Activated gamma-delta T cell treated with anti-CD3 and anti-CD28 coated beads, Interleukin-2, amount 50 U/mL, for 16 hours (primary cell): ENCODE measurements around the gene SASS6.

Experiments
- DNase-seq: peaks from one replicate; pipeline ENCODE4 v3.0.0-alpha.2; 2020; ENCODE audit warnings: low read depth

The SASS6 gene

DNA sequence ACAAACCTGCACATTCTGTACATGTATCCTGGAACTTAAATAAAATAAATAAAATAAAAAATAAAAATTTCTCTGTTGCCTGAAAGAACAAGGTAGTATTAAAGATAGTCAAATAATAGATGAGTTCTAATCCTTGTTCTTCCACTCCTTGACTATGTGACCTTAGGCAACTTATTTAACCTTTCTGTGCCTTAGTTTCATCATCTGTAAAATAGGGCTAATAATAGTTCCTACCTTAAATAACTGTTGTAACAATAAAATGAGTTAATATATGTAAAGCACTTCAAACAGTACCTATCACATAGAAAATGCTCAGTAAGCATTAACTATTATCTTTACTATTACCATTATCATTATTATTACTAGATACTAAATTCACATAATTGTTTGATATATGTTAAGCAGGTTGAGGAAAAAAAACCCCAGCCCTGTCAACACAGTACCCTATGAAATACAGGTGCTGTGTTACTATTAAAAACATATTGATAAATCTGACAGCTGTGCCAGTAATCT, 23.1 kb downstream of the SASS6 start:
- DNase-seq = no peak

DNA sequence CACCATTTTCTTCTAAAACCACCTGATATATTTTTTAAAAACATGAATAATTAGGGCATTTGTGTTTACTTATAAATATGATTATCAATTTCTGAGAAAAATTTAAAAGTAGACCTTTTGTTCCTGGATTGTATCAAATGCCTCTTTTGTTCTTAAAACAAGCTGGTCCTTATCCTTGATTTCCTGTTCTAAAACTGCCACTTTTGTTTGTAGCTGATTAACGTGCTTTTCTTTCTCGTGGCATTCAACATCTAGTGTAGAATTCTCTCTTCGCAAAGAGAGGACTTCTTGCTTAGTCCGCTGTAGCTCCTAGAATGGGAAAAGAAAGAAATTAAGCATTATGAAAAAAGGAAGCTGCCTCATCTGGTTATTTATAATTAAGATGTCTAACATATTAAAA, 25.0 kb downstream of the SASS6 start:
- DNase-seq = no peak

DNA sequence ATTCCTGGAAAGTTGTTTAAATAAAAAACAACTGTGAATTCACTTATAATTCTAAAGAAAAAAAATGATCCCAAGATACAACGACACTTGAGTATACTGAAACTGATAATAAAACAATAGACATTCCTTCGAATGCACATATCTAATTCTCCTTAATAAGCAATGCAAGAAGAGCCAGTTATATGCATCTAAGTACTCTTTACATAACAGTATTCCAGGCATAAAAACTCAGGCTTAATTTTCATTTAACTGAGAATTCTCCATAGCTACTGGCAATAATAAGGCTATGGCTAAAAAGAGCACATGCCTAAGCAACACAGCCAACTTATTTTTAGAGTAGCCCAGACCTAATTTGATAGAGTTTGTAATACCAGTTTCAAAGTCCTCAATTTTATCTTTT, 31.2 kb downstream of the SASS6 start:
- no peak for DNase-seq

DNA sequence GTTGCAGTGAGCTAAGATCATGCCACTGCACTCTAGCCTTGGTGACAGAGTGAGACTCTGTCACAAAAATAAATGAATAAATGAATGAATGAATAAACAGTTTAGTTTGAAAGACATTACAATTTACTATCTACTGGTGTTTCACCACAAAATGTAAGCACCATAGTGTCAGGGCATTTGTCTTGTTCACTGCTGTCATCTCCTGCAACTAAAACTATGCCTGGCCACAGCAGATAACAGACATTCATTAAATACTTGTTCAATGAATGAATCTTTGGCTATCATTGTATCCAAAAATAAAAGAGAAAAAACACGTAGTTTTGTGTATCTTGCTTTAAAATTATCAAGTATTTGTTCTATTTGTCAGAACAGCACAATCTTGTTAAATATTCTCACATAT, 32.5 kb downstream of the SASS6 start:
- DNase-seq = no peak

DNA sequence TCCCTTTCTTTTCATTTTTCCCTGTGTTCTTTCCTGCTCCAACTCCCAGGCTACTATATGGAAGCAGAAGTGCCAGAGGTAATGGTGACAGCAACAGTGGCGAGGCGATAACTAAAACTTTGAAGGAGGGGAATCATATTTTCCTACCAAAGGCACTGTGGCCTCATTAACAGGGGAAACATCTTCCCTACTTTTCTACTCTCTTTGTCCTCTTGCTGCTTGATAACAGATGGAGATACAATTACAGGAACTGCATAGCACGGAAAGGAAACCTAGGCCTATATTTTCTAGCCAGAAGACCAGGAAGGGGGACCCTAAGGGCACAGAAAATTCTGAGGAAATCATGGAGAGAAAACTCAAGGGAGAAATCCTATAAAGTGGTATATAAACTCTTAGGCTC, 42.3 kb downstream of the SASS6 start:
- DNase-seq = no peak

DNA sequence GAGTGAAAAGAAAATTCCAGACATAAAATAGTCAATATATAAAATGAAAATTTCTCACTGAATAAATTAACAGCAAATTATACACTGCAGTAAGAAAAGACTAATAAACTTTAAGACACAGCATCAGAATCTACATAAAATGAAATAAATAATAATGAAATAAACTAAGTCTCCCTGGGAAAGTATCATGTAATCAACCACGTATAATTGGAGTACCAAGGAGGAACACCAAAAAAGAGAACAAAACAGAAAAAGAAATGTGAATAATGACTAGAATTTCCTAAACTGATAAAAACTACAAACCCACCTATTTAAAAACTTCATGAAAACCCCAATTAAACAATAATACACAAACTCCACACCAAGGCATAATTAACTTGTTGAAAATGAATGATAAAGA, 43.6 kb downstream of the SASS6 start:
- no peak for DNase-seq

DNA sequence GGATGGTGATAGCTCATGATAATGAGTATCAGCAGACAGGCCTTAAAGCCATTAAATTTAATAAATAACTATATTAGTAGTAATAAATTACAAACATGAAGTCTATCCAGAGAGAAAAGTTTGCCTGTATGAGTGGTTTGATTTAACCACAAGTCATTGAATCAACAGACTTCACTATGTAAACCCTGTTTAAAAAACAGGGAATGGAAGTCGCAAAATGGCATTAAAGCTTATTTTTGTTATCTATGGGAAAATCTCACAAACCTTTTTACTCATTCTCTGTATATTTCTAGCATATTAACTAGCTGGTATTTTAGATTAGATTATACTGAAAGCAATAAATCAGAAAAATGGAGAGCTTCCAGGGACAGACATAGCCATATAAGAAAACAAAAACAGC, 45.3 kb downstream of the SASS6 start:
- no peak for DNase-seq

DNA sequence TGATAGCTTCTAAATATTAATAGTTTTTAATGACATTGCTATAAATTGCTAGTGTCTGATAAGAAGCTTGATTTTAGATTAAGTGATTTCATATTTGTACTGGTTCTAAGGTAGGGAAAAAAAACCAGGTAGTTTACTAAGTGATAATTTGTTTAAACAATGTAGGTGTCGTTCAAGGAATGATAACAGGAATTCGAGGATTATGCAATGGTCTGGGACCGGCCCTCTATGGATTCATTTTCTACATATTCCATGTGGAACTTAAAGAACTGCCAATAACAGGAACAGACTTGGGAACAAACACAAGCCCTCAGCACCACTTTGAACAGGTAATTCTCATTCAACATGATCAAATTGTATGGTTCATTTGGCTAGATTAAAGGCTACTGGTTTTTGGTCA, 52.4 kb downstream of the SASS6 start:
- no peak for DNase-seq

DNA sequence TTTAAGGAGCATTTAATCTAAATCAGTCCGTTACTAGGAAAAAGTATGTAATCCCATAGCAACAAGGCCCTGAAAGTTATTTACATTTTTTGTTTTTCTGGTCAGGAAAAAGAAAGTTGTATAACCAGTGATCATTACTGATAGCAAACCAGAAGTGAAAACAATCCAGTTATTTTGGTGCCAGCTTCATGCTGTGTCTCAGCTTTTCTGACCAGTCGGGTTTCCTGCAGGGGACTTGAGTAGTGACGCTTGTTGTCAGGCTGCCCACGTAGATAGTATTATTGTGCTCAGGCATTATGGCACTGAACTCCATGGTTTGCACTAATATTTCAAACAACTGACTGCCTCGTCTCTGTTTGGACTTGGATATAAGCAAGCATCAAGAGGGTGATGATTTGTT, 55.2 kb downstream of the SASS6 start:
- DNase-seq = no peak

DNA sequence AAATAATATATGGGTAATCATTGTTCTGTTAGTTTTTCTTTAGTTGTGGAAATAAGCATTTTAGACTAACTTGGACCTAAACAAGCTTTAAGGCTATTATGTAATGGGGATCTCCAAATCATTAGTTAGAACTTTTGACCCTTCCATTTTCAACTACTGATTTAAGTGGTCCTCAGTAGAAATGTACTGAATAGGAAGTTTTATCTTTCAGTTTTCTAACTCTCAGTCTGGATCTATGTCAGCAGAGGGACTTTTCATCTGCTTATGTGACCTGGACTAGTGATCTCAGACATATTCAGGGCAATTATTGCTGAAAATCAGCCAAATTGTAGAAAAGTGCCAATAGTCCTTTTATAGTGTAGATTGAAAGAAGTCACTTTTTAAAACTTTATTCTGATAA, 56.0 kb downstream of the SASS6 start:
- DNase-seq = no peak

DNA sequence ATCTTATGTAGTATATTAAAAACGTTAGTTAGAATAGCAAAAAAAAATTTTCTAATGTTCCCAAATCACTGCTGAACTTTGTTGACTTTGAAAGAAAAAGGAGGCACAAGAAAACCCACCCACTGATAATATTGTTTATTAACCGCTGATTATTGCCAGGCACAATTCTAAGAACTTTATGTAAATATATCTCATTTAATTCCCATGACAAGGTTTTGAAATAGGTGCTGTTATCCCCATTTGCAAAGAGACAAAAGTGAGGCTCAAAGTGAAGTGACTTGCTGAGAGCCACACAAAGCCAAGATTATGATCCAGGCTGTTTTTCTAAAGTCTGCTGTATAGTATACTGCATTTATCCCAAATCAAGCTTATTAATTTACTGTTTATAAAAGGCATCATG, 56.4 kb downstream of the SASS6 start:
- no peak for DNase-seq

DNA sequence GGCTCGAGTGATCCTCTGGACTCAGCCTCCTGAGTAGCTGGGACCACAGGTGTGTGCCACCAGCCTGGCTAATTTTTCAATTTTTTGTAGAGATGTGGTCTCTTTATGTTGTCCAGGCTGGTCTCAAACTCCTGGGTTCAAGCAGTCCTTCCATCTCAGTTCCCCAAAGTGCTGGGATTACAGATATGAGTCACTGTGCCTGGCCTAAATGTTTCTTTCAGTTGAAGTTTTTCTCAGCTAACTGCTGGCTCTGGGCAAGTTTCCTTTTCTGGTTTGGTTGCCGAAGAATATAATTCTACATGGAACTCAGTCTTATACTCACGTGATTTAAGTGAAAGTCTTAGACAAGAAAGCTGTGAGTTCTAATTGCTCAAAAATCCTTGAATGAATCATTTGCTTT, 57.0 kb downstream of the SASS6 start:
- DNase-seq = no peak

DNA sequence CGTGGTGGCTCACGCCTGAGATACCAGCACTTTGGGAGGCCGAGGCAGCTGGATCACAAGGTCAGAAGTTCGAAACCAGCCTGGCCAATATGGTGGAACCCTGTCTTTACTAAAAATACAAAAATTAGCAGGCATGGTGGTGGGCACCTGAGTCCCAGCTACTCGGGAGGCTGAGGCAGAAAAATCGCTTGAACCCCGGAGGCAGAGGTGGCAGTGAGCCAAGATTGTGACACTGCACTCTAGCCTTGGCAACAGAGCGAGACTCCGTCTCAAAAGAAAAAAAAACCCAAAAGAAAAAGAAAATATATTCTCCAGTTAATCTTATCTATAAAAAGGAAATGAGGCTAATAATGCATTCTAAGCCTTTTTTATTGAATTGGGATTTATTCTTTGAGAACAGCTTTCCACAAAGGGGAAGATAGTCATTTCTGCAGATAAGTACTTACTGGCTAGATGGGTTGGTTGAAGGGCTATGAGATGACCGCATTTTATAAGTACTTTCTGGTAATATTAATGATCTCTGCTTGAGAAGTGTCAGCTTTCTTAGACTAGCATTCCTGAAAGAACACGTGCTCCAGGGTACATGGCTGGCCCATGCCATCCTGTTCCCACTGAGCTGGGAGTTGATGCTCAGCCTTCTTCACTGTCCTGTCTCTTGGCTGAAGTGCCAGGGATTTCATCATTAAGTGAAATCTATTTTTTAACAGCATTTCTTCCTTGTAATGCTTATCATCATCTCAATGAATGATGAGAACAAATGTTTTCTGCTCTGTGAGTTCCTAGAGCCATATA, 57.9 kb downstream of the SASS6 start:
- no peak for DNase-seq

DNA sequence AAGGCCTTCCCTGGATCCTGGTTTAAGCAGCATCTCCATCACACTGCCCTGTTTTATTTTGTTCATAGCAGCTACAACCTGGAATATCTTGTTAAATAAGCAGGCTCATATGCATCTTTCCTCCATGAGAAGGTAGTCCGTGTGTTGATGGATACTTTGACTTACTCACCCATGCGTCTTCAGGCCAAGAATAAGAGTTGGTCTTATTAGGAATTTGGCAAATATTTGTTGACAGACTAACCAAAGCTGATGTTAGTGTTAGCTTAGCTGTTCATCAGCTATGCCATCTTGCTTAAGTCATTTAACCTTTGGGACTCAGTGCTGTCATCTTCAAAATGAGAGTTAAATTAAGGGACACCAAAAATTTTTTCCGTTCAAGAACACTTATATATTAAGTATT, 59.2 kb downstream of the SASS6 start:
- no peak for DNase-seq

DNA sequence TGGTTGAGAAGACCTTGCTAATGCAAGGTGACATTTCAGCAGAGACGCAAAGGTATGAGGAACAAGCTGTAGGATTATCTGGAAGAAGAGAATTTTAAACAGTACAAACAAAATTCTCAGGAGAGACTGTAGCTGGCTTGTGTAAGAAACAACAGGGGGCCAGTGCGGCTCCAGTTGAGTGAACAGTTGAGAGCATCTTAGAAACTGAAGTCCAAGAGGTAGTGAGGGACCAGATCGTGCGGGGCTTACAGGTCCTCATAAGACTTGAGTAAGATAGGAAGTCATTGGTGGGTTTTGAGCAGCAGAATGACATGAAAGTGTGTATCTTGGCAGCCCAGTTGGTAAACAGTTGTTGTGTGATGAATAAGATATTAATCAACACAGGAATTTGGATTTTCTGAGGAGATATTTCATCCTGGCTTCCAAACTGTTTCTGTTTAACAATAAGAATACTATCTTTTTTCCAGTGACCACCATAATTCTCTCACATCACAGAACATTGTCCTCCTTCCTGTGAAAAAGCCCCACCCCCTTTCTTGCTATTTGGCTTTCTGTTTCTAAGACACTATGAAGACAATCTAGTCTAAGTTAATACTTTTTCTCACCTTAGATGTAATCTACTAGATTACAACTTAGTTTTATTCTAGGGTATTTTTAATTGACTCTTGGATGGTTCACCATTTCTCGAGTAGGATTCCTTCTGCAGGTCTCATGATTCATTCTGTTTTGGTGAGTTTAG, 62.4 kb downstream of the SASS6 start:
- DNase-seq = no peak

DNA sequence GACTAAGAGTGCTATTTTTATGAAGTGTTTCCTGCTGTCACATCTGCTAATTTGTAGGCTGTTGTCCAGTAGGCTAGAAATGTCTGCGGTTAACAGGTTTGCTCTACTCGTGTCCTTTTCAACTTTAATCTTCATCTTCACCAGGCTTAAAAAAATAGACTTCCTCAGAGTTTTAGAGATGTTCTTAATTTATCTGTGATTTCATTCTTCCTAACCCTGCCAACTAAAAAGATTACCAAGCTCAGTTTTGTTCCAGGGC, 66.8 kb downstream of the SASS6 start:
- DNase-seq = no peak

DNA sequence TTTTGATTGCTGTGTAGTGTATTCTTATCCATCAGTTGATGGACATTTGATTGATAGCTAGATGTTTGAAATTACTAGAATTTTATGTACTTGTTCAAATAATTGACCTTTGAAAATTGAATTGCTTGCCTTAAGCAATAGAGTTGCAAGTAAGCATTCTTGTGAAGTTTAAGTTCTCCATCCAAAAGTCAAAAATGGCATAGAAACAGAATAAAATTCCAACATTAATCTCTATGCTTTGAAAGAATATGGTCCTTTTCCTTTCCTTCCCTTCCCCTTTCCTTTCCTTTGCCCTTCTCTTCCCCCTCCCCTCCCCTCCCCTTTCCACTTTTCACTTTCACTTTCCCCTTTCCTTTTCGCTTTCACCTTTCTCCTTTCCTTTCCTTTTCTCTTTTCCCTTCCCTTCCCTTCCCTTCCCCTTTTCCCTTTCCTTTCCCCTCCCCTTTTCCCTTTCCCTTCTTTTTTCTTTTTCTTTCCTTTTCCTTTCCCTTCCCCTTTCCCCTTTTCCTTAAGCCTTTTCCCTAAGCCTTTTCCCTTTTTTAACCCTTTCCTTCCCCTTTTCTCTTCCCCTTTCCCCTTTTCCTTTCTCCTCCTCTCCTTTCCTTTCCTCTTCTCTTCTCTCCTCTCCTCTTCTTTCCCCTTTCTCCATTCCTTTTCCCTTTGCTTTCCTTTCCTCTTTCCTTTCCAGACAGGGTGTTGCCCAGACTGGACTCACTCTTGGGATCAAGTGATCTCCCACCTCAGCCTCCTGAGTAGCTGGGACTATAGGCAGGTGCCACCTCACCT, 67.4 kb downstream of the SASS6 start:
- DNase-seq = no peak

DNA sequence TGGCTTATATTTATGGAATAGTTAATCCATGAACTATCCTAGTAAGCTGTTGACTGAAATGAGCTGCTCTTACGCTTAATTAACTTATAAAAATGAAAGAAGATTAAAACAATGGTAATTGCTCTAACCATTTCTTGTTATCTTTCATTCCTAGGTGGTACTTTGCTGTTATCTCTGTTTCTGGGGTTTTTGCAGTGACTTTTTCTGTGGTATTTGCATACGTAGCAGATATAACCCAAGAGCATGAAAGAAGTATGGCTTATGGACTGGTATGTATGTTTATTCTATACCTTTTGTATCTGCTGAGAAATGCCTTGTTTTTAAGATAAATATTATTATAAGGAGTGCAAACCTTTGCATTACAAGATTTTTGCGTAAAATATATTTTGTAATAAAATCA, 71.0 kb downstream of the SASS6 start:
- DNase-seq = no peak

DNA sequence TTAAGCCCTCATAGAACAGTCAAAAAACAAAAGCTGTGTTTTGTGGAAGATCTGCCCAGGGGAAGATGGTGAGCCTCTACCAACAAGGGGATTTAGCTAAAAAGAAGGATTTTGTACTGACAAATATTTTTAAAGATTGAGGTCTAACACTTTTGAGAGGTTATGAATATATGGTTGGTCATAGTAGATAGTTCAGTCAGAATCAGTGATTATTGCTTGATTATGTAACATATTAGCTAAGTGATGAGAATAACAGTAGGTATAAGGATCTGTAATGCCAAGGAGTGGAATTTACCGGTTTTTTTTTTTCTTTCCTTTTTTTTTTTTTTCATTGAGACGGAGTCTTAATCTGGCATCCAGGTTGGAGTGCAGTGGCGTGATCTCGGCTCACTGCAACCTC, 79.0 kb downstream of the SASS6 start:
- no peak for DNase-seq

DNA sequence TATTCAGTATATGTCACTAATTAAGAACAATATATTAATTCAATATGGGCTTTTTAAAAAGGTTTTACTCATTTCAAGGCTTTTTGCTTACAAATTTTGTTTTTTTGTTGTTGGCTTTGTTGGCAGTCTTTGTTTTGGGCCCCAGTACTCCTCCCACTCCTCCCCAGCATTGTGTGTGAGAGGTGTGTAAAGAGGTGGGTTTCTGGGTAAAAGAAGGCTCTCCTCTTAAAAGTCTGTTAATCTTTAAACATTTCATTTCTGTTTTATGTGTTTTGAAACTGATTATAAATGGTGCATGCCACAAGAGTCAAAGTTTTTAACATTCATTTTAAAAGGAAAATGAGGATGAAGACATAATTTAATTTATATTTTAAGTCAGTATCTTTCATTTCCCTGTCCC, 79.6 kb downstream of the SASS6 start:
- no peak for DNase-seq

DNA sequence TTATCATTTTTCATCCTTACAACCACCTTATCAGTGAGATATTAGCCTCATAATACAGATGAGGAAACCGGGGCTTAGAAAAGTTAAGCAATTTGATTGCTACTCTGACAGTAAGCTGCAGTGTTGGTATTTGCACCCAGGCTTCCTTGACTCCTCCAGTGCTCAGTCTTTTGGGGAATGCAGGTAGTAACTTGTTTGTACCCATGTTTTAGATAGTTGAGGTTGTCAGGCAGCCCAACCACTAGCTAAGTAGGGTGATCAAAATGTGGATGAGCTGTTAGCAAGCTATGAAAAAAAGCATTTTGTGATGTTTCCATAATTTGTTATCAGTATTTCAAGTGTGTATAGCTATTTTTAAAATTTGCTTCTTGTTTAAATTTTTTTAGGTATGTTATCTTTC, 80.8 kb downstream of the SASS6 start:
- no peak for DNase-seq

DNA sequence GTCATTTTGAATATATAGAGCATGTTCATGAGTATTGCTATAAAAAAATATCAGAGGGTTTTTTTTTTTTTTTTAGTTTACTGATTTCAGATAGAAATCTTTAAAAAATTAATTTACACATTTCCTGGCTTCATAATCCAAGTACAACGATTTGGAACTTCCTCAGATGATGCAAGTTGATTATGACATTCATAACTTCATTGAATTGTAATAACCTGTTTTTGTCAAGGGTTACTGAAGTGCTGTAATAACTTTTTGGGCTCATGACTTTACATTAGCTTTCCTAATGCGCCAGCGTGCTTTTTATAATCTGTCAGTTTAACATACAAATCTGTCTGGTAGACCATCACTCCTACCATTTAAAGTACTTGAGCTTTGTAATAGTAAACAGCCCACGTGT, 81.3 kb downstream of the SASS6 start:
- DNase-seq = no peak

DNA sequence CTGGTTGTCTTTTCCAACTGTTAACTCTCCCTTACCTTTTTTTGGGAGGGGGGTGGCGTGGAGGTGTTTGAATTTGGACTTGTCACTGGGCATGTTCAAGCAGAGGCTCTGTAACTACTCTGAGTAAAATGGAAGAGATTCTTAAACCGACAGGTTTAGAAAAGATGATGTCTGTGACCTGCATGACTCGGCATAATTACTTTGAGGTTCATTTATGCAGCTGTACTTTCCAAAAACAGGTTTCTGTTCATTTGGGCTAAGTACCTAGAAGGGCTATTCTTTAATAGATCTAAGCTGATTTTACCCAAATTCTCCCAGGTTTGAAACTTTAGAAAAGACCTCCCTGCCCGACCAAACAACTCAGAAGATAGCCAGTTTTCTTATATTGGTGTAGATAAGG, 82.6 kb downstream of the SASS6 start:
- no peak for DNase-seq
